NCI-H187 (cell line): ENCODE results near the gene DNAJC1.
A peak's percentile ranks its signal among the peaks of the same experiment; 100 is the strongest.
"Not testable (repeated sequence)": the region's sequence is repeated elsewhere in the genome, so short reads cannot be mapped to it uniquely, and the experiment has no call there.

Source experiments
- DNase-seq, 2 experiments: peaks; one replicate each; lab custom pipeline; 2025; lab: John Stamatoyannopoulos, UW

The DNAJC1 gene, protein sequence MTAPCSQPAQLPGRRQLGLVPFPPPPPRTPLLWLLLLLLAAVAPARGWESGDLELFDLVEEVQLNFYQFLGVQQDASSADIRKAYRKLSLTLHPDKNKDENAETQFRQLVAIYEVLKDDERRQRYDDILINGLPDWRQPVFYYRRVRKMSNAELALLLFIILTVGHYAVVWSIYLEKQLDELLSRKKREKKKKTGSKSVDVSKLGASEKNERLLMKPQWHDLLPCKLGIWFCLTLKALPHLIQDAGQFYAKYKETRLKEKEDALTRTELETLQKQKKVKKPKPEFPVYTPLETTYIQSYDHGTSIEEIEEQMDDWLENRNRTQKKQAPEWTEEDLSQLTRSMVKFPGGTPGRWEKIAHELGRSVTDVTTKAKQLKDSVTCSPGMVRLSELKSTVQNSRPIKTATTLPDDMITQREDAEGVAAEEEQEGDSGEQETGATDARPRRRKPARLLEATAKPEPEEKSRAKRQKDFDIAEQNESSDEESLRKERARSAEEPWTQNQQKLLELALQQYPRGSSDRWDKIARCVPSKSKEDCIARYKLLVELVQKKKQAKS

DNA sequence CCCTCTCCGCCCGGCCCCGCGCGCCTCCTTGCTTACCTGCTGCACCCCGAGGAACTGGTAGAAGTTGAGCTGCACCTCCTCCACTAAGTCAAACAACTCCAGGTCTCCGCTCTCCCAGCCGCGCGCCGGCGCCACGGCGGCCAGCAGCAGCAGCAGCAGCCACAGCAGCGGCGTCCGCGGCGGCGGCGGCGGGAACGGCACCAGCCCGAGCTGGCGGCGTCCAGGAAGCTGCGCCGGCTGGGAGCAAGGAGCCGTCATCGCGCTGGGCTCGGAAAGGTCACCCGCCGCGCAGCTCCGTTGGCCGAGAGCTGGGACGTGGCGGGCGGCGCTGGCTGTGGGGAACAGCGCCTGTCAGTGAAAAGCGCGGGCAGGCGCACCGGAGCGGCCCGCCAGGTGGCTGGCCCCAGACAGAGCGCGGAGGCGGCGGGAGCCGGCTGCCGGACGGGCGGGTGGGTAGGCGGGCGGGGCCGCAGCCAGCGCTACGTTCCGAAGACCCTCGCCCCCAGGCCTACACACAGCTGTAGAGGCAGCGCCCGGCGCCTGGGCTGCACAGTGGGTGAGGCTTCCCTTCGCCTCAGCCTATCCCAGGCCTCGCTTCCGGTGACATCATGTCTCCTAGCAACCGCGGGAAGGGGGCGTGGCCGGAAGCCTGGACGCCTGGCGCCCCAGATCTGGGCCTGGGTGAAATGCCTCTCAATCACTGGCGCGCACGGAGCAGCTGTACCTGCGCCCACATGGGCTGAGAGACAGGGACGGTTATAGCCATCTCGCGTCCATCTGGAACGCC, at the start of gene DNAJC1:
Gene DNAJC1, minus strand, starts transcription at position 554 of the 787 bp plus-strand sequence. Its CDS starts 296 bp downstream, at position 258.
- DNase-seq, result peak; percentile 85 to 90

DNA sequence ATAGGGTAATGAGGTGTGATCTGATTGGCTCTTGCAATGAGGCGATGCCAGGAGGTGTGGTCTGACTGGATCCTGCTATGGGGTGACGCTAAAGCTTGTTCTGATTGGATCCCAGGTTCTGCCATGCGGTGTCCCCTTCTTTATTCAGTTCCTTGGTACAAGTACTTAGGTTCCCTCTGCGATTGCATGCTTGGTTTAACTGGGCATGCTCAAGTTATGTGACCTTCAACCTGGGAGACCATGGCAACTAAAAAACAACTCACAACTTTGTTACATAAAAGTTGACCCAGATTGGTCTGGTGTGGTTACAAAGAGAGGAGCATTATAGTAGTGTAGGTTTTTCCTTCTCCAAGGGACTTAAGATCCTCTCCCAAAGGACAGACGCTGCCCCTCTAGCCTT, 49.5 kb upstream of the DNAJC1 start:
- no peak for DNase-seq

DNA sequence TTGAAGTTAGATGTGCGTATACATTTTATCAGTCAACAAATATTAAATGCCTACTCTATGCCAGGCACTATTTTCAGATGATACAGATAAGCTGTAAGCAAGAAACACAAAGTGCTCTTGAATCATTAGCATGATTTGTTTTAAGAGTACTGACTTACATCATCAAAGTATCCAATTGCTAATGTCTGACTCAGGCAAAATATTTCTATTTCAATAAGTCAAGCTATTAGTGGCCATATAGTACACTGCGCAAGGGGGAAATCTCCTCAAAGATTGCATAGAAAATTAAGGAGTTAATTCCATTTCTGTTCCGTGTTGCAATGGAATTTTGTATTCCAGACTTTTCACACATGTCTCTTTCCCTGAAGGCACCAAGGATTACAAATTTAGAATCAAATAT, 46.1 kb upstream of the DNAJC1 start:
- DNase-seq, result no peak

GRCh38 chr10:22047812-22048211, 44.3 kb upstream of the DNAJC1 start:
- no peak for DNase-seq

- no peak for DNase-seq
These were observed 39.8 kb upstream of the DNAJC1 start for GRCh38 chr10:22043327-22043633.

- DNase-seq, result no peak
These were observed 39.2 kb upstream of the DNAJC1 start for GRCh38 chr10:22042557-22043326.

- no peak for DNase-seq
These were observed 30.8 kb upstream of the DNAJC1 start for GRCh38 chr10:22034333-22034732.

- not testable (repeated sequence) for DNase-seq
These were observed 28.7 kb upstream of the DNAJC1 start for GRCh38 chr10:22032268-22032667.

DNA sequence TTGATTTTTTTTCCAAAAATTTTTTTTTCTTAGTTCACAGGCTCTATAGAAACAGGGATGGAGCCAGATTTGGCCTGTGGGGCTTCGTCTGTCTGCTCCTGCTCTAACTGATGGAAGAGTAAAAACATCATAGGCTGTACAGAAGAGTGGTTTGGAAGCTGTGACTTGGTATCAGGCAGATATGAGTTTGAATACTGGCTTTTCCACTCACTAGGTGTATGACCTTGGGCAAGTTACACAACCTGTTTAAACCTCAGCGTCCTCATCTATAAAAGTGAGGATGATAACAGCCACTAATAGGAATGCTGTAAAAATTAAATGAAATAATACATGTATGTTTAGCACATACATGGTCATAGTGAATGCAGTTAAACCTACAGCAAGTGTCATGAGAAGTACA, 26.9 kb upstream of the DNAJC1 start:
- DNase-seq, result no peak

DNA sequence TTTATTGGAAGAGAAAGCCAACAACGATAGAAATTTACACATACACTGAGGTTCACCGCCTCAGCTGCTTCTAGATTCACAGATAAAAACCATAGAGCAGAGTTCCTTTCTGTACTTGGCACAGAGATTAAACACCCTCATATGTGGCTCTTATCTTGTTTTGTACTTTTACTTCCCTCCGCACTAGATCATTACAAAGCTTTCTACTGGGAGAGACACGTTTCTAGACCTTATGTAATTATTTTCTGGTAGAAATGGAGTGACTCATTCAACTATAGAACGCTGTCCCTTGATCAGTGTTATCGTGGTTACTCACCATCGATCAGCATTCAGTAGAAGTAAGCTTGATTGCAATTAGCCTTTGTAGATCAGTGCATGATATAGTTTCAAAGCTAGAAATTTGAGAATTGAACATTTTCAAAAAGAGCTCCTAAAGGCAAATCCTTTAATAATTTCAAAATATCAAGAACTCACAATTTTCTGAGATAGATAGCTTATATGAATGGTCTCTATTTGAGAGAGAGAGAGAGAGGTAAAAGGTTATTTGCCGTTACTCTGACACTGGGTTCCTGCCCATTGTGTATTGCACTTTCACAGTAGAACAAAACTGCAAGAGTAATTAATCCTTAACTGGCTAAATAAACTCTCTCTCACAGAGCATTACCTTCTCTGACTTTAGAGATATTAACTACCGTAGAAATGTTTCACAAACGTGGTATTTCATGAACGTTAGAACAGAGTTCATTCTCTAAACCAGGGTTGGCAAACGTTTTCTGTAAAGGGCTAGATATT, 26.1 kb upstream of the DNAJC1 start:
- DNase-seq, result no peak

DNA sequence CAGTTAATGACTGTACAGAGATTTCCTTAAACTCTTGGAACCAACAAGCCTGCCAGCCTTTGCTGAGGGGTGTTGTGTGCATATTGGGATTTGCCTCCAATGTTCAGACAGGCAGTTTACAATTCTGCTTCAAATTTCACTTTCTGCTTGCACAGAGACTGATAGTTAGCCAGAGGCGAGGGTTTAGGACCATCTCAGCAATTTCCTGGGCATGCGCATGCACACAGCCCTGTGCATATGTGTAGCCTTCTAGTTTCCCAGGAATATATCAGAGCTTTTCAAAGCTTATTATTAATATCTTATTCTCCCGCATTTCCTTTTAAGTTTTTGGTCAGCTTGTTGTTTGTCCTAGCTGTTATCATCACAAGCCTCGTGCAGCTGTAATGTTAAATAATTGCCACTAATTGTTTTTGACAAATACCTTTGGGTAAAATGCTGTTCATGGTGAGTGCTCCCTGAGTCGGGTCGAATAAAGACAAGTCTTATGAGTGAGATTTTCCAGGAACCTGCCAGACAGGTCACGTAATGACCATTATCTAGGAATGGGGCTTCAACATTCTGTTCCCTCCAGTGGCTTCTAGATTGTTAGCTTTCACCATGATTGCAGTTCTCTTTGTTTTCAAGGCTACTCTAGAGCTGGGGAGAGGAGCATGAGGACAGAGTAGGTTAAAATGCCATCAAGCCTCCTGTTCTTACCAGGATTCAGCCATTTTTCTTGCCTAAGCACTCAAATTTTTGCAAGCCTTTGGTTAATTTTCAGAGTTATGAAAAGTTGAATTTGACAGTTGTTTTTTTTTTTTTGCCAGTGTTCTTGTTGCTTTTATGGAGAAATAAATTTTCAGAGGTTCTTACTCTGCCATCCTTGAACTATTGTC, 24.1 kb upstream of the DNAJC1 start:
- no peak for DNase-seq

- no peak for DNase-seq
These were observed 22.8 kb upstream of the DNAJC1 start for GRCh38 chr10:22026287-22026686.

GRCh38 chr10:22023508-22023907, 20.0 kb upstream of the DNAJC1 start:
- no peak for DNase-seq

- no peak for DNase-seq
These were observed 18.9 kb upstream of the DNAJC1 start for GRCh38 chr10:22022257-22023032.

DNA sequence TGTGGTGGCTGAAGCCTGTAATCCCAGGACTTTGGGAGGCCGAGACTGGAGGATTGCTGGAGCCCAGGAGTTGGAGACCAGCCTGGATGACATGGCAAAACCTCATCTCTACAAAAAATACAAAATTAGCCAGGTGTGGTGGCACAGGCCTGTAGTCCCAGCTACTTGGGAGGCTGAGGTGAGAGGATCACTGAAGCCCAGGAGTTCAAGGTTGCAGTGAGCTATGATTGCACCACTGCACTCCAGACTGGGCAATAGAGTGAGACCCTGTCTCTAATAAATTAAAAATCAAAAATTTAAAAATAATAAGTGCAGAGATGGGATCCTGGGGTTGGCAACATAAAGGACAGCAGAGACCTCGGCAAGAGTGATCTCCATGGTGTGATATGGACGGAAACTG, 17.6 kb upstream of the DNAJC1 start:
- DNase-seq, result not testable (repeated sequence)

DNA sequence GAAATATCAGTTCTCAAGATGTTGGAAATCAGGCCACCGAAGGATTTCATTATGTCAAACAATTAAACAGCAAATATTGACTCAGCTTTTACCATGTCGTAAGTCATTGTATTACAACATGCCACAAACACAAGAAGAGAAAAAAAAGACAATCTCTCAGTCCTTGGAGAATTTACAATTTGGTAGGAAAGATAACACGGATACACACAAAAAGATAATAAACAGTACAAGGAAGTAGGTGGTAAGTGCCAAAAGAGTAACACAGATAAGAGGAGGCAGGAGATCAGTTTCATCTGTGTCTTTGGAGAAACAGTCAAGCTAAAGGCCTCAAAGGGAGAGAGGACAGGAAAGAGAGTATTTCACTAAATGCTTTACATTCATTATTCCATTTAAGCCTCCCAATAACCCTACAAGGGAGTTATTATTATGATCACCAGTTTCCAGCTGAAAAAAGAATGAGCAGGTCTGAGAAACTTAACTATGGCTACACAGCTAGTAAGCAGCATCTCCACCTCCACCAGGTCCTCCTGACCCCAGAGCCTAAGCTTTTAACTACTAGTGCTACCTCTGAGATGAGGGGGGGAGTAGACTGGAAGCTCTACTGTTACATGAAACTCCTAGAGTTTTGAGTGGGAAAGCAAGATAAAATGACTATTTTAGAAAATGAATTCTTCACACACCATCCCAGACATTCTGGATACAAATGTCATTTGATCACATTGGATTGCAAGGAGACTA, 13.9 kb upstream of the DNAJC1 start:
- DNase-seq, result no peak

GRCh38 chr10:22016046-22016705, 12.6 kb upstream of the DNAJC1 start:
- DNase-seq, result no peak

DNA sequence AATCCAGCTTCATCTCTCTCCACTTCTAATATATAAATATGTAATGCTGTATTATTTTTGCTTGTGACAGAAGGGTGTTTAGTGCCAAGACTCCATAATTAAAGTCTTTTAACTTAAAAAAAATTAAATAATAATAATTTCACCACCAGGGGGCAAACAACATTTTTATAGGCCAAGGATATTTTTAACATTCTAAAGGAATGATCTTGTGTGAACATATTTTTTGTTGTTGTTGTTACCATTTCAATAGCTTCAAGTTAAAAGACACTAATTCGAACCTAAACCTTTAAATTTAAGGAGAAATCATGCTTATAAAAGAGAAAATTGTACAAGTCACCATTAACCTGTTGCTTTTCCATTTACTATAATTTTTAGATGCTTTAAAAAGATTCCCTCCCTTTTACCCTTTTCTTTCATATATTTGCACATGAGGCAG, 7.5 kb upstream of the DNAJC1 start:
- DNase-seq, result no peak
